ENCODE results near the gene SENP1. TPM values are rescaled to one million over a fixed set of nuclear protein-coding genes. Genes with fewer than 3 reads are reported as not detected.

Gene SENP1
- total RNA-seq, 2 donors from 2014 or later, result 21.4 to 21.8 TPM

DNA sequence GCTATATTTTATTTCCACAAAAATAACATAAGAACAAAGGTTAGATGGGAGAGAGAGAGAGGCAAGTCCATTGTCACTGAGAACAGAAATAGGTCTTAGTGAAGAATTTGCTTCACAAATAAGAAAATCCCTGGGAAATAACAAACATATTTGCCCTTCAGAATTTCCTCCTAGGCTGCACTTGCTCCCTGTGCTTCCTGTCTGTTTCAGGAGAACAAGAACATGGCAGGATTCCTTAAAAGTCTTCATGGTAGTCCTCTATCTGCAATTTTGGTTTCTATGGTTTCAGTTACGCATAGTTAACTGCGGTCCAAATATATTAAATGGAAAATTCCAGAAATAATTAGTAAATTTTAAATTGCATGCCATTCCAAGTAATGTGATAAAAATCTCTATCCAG lies 34.1 kb downstream of the SENP1 start:
- intact Hi-C loops (cut with DNase I), result no loop called here
- no peak for DNase-seq (ENCODE audit: low spot score)

DNA sequence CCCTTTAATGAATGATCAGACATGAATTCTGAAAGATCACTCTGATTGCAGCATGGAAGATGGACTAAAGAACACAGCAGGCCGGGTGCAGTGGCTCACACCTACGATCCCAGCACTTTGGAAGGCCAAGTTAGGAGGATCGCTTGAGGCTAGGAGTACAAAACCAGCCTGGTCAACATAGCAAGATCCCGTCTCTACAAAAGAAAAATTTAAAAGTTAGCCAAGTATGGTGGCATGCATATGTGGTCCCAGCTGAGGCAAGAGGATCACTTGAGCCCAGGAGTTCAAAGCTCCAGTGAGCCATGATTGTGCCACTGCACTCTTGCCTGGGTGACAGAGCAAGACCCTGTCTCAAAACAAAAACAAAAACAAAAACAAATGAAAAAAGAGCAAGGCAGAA lies 35.1 kb downstream of the SENP1 start:
- intact Hi-C loops (cut with DNase I), result no loop called here
- DNase-seq (ENCODE audit: low spot score), result no peak

GRCh38 chr12:48070033-48070432 lies 35.8 kb downstream of the SENP1 start:
- intact Hi-C loops (cut with DNase I), result no loop called here
- DNase-seq (ENCODE audit: low spot score), result no peak

GRCh38 chr12:48069241-48069640 lies 36.6 kb downstream of the SENP1 start:
- DNase-seq (ENCODE audit: low spot score), result no peak
- intact Hi-C loops (cut with DNase I), result loop anchor here in 1 of 2 donors (1.0 kb wide), 1 partner anchor 22 kb away; no protein-coding TSS in a partner anchor

DNA sequence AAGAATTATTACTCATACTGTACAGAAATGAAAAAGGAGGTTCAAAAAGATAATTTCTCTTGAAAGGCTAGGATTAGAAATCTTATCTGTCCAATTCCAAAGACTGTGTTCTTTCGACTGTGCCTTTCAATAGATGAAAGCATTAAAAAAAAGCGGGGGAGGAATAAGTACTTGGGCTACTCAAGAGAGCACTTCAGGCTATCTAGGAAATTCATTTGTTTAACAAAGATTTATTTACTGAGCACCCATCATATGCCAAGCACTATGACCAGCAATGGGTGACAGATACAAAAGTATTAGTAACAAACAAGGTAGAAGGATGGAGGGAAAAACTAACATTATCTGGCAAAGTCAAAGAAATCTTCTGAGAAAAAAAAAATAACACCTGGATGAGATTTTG lies 37.4 kb downstream of the SENP1 start:
- no peak for DNase-seq (ENCODE audit: low spot score)
- intact Hi-C loops (cut with DNase I), result no loop called here

DNA sequence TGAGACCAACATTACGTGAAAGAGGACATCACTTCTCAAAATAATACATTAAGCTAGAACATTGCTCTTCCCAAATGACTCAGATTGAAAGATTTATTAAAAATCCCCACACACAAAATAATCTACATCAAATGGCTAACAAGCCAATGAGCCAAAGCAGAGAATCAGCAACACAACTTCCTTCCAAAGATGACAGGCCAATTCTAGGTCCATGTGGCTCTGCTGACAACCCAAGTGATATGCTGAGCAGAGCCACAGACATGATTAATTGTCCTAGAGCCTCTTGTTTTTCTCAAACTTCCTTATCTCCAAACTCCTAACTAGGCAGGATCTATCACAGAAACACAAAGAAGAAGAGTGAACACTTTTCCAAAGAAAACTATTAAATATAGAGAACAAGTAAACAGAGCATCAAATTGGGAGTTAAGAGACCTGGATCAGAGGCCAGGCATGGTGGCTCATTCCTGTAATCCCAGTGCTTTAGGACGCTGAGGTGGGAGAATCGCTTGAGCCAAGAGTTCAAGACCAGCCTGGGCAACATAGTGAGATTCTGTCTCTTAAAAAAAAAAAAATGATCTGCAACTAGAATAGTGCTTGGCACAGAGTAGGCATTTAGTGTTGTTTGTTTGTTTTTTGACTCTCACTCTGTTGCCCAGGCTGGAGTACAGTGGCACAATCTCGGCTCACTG lies 38.5 kb downstream of the SENP1 start:
- no peak for DNase-seq (ENCODE audit: low spot score)
- intact Hi-C loops (cut with DNase I), result no loop called here

DNA sequence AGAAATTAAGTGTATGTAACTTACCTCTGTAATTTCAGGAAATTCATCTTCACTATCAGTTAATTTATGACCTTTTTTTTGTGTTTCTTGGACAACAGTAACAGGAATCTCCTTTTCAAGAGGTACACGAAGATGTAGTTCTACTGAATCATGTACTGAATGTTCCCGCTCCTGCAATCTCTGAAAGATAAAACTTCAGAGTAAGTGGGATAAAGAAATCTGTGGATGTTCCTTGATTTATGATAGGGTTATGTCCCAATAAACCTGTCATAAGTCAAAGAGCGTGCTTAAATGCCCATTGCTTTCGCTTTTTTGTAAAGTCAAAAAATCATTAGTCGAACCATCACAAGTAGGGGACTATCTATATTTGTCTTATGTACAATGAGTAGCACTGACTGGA lies 40.8 kb downstream of the SENP1 start:
- intact Hi-C loops (cut with DNase I), result no loop called here
- DNase-seq (ENCODE audit: low spot score), result no peak

DNA sequence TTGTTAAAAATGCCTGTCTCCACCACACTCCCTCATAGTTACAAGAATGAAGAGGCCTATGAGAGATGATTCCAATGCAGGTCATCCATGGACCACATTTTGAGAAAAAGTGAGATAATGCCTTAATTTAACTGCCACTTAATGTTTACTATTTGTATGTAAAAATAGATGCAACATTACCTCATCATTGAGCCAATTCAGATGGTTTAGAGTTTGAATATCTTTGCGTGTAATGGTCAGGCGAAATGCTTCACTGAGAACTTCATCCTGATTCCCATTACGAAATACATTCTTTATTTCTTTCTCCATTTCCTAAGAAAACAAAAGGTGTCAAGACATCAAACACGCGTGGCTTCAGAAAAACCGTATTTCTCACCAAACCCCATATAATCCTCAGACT lies 42.3 kb downstream of the SENP1 start:
- no peak for DNase-seq (ENCODE audit: low spot score)
- intact Hi-C loops (cut with DNase I), result no loop called here

GRCh38 chr12:48061938-48062719 lies 43.8 kb downstream of the SENP1 start:
- DNase-seq (ENCODE audit: low spot score), result no peak
- intact Hi-C loops (cut with DNase I), result no loop called here

DNA sequence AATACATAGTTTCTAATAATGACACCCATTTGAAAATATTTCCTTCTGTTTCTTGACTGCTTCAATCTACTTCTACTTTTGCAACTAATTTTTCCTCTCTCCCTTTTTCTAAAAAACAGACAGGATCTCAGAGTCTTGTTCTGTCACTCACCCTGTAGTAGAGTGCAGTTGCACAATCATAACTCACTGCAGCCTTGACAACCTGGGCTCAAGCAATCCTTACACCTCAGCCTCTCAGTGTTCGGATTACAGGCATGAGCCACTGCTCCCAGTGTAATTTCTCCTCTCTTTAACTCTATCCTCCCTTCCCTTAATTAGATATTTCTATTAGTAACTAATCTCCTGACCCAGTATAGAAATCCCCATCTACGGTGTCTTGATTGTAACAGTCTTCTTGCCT lies 45.4 kb downstream of the SENP1 start:
- intact Hi-C loops (cut with DNase I), result no loop called here

GRCh38 chr12:48058771-48059170 lies 47.1 kb downstream of the SENP1 start:
- intact Hi-C loops (cut with DNase I), result no loop called here
- no peak for DNase-seq (ENCODE audit: low spot score)

More for the DNA sequence above, 45.4 kb downstream of the SENP1 start:
- DNase-seq (ENCODE audit: low spot score), result no peak

DNA sequence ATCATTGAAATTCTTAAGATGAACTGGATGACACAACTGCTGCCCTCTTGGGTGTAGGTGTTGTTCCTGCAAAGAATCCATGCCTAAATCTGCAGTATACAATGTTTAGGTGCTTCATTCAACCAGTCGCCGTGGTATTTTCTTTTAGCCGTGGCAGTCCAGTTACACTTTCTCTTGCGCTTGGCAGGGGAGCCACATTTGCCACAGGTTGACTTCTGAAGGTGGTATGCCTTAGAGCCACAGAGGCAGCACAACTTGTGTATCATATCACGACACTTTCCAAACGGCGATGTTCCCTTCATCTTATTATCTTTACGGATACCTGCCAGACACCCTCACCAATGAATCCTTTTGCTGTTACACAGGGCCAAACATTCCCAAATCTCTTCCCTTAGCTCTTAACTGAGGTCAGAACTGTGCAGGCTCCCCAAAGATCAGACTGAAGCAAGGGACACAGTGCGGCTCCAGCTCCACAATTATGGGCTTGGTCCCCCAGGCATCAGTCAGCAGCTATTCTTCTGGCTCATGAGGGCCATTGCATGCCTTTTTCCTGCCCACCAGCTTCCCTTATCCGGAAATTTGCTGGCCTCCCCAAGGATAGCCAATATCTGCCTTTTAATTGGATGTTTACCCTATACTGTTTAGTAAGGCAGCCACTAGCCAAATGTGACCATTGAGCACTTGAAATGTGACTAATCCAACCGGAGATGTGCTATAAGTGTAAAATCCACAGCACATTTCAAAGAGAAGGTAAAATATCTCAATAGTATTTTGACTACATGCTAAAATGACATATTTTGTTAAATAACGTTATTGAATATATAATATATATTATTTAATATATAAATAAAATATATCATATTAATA lies 50.7 kb downstream of the SENP1 start:
- intact Hi-C loops (cut with DNase I), result no loop called here

GRCh38 chr12:48053883-48054282 lies 52.0 kb downstream of the SENP1 start:
- intact Hi-C loops (cut with DNase I), result no loop called here
- DNase-seq (ENCODE audit: low spot score), result no peak

More for the DNA sequence above, 50.7 kb downstream of the SENP1 start:
- no peak for DNase-seq (ENCODE audit: low spot score)

DNA sequence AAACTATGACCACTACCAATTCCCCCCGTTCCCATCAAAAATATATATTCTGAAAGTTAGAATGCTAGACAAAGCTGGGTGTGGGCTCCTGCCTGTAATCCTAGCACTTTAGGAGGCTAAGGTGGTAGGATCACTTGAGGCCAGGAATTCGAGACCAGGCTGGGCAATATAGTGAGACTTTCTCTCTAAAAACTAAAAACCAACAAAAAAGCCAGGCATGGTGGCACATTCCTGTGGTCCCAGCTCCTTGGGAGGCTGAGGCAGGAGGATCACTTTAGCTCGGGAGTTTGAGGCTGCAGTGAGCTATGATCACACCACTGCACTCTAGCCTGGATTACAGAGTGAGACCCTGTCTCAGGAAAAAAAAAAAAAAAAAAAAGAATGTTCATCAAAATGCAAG lies 52.8 kb downstream of the SENP1 start:
- intact Hi-C loops (cut with DNase I), result no loop called here
- DNase-seq (ENCODE audit: low spot score), result no peak

DNA sequence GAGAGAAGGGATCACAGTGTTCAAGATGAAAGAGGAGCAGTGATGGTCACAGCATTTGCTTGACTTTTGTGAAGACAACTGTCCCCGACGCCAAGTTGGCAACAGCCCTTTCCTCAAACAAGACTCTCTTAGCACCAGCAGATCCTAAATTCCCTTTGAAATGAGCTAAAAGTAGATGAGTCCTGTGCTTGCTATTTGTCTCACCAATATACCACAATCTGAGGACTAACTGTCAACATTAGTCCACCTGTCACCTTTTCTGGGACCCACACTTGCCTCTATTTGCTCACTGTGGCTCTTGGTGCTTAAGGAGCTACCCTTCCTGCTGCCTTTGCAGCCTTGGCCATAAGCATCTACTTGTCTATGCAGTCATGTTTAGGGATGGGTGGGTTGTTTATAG lies 54.2 kb downstream of the SENP1 start:
- DNase-seq (ENCODE audit: low spot score), result no peak
- intact Hi-C loops (cut with DNase I), result no loop called here

- DNase-seq (ENCODE audit: low spot score), result no peak
- intact Hi-C loops (cut with DNase I), result no loop called here
Measured at GRCh38 chr12:48050174-48050573, 55.7 kb downstream of the SENP1 start.

DNA sequence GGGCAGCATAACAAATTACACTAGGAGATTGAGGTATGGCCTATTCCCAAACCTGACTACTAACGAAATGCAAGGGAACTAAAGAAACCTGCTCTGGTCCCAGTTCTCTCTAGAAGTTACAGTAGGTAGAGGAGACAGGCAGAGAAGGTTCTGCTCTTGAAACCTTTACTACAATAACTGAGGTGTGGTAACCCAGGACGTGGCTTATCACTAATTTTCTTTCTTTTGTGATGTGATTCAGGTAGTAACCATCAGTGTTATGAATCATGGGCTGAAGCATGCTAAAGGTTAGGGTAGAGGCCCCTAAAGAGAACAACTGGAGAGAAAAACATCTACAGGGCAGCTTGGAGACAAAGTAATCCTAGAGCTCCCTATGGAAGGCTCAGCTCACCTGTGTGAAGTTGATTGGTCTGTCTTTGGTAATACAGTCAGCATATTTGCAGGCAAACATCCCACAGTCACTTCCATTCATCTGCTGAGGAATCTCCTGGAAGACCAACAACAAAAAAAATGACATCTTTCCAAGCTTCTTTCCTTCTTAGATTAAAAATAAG lies 59.8 kb downstream of the SENP1 start:
- intact Hi-C loops (cut with DNase I), result no loop called here
- no peak for DNase-seq (ENCODE audit: low spot score)

- intact Hi-C loops (cut with DNase I), result no loop called here
- DNase-seq (ENCODE audit: low spot score), result no peak
Measured at GRCh38 chr12:48045061-48045846, 60.6 kb downstream of the SENP1 start.

- intact Hi-C loops (cut with DNase I), result no loop called here
Measured at GRCh38 chr12:48044396-48044795, 61.5 kb downstream of the SENP1 start.

More at GRCh38 chr12:48044396-48044795, 61.5 kb downstream of the SENP1 start:
- DNase-seq (ENCODE audit: low spot score), result no peak

Data from posterior vena cava (tissue), 2 donors.